Measurements from ENCODE around the gene SPTLC2.

Gene SPTLC2

GRCh38 chr14:77458249-77458950, 158.0 kb downstream of the SPTLC2 start:
- DNase-seq = peak; percentile 36

- peak; percentile 92 for DNase-seq
Observed at GRCh38 chr14:77457522-77458248, 158.8 kb downstream of the SPTLC2 start, which contains the start of the genes AHSA1 and VIPAS39. Gene AHSA1 (plus strand): TSS chr14:77458093. CDS start chr14:77458190, 97 bp downstream. Gene VIPAS39 (minus strand): TSS chr14:77457601. CDS start chr14:77454102, 3,499 bp downstream.

- DNase-seq = peak; percentile 13
Observed at GRCh38 chr14:77457115-77457521, 159.3 kb downstream of the SPTLC2 start.

Data from activated naive CD4-positive, alpha-beta T cell treated with anti-CD3 and anti-CD28 coated beads, Interleukin-2, amount 50 U/mL, for 16 hours (primary cell).